SJCRH30 (cell line): ENCODE results near the gene PPARG. TPM values are rescaled to one million over a fixed set of nuclear protein-coding genes. Genes with fewer than 3 reads are reported as not detected.
"Not testable (repeated sequence)": the region's sequence is repeated elsewhere in the genome, so short reads cannot be mapped to it uniquely, and the experiment has no call there.

ENCODE experiments used
- DNase-seq, 2 experiments: peaks; one replicate each; pipeline ENCODE4 v3.0.0-alpha.2; 2015 to 2020
- H3K27ac ChIP-seq: fragments of 250-450 bp; sonication (Bioruptor Pico); 2 replicates; pipeline ENCODE4 v1.5.1; 2020; ENCODE audit warnings: mild to moderate bottlenecking, moderate library complexity
- H3K27me3 ChIP-seq: fragments of 250-450 bp; sonication (Bioruptor Pico); 2 replicates; pipeline ENCODE4 v1.5.1; 2020; ENCODE audit warnings: mild to moderate bottlenecking, moderate library complexity
- H3K36me3 ChIP-seq: fragments of 250-450 bp; sonication (Bioruptor Pico); 2 replicates; pipeline ENCODE4 v1.5.1; 2020; ENCODE audit warnings: mild to moderate bottlenecking, moderate library complexity
- H3K4me1 ChIP-seq: fragments of 250-450 bp; sonication (Bioruptor Pico); 2 replicates; pipeline ENCODE4 v1.5.1; 2020; ENCODE audit warnings: mild to moderate bottlenecking, moderate library complexity
- H3K4me3 ChIP-seq: fragments of 250-450 bp; sonication (Bioruptor Pico); 2 replicates; pipeline ENCODE4 v1.5.1; 2020; ENCODE audit warnings: mild to moderate bottlenecking, moderate library complexity
- H3K9me3 ChIP-seq: fragments of 250-450 bp; sonication (Bioruptor Pico); replicated peaks from 2 replicates; pipeline ENCODE4 v1.5.1; 2020; ENCODE audit warnings: mild to moderate bottlenecking, moderate library complexity
- total RNA-seq: library from RNA; depleted of rRNA; stranded (reverse); fragments of >200 nt; shearing (Covaris generic); gene quantifications from 2 replicates; pipeline ENCODE4 v1.2.3, GENCODE V29; 2014

PPARG gene
- total RNA-seq, 1 experiment from 2014 or later: 0.06 TPM

DNA sequence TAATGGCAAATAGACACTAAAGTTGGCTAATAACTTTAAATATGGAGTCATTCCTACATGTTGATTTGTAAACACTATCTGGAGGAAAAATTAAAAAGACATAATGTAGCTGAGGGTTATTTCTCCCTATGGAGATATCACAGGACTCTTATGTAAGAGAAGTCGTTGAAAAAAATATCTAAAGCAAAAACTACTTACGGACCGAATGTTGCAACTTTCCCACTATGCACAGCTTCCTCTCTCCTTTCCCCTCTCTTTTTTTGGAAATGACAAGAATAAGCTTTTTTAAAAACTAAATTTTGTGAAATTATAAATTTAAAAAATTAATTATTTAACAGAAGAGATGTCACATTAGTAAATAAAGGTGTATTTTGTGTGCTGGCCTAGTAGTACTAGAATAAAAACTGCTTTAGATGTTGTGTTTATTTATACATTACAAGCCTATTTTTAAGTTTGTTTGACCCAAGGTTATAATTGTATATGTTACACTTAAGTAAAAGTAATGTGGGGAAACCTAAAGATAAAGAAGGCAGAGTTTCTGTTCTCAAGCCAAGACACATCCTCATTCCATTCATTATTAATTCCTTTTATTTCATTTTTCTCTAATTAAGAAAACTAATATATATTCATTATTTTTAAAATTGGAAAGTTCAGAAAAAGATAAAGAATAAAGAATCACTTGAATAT lies 20.7 kb upstream of the PPARG start:
- Histone ChIP-seq H3K4me3 (no peak overlapping the region), H3K4me1 (no peaks in the 10 kb centered on the region), H3K9me3 (no peaks in the 10 kb centered on the region), H3K36me3 (no peaks in the 10 kb centered on the region), H3K27me3 (peaks cover 3% of the 10 kb centered on the region), H3K27ac (no peak overlapping the region)
- DNase-seq: no peak

DNA sequence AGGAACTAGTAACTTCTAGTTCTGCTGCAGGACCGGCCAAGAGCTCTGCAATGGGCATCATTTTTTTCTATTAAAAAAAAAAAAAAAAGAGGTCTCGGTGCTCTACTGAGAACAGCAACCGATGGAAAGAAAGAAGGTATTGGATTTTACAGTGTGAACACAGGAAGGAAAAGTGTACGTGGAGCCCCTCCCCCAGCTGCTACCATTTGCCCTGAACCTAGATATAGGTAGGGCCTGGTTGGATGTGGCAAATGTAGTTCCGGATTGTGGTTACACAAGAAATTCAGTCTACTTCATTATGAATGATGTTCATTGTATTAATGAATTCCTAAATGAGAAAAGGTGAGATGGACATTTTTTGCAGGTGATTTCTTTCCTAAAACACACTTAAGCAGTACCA lies 17.9 kb upstream of the PPARG start:
- Histone ChIP-seq H3K36me3 (no peaks in the 10 kb centered on the region), H3K9me3 (no peaks in the 10 kb centered on the region), H3K27ac (no peak overlapping the region), H3K4me3 (no peak overlapping the region), H3K4me1 (no peaks in the 10 kb centered on the region), H3K27me3 (peaks cover 3% of the 10 kb centered on the region)
- no peak for DNase-seq

DNA sequence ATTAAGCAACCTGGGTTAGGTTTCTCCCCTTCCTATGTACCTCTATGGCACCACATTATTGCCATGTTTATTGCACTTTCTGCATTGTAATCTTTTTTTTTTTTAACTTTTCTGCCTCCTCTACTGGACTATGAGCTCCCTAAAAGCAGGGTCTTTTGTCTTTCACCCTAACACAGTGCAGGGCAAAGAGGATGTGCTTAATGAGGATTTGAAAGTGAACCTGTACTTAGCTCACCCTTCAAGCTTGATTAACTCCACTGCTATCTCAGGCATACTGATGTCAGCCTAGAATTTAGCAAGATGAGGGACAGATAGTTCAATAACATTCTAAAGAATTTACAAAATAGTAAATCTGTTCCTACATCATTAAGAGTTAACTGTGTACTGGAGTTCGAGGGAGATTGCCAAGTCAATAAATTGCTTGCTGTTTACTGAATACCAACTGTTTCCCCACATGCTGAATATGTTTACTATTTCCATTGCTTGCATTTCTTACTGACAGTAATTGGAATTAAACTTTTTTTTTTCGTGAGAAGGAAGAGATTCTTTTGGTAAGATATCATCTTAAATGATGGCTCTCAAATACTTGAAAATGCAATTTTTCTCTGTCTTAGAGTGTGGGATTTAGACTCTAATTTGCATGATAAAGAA lies 15.7 kb upstream of the PPARG start:
- Histone ChIP-seq H3K9me3 (no peaks in the 10 kb centered on the region), H3K4me3 (no peak overlapping the region), H3K4me1 (no peaks in the 10 kb centered on the region), H3K27ac (no peak overlapping the region), H3K27me3 (no peaks in the 10 kb centered on the region; the same call in 1 of the 2 replicates), H3K36me3 (no peaks in the 10 kb centered on the region)
- DNase-seq: no peak

DNA sequence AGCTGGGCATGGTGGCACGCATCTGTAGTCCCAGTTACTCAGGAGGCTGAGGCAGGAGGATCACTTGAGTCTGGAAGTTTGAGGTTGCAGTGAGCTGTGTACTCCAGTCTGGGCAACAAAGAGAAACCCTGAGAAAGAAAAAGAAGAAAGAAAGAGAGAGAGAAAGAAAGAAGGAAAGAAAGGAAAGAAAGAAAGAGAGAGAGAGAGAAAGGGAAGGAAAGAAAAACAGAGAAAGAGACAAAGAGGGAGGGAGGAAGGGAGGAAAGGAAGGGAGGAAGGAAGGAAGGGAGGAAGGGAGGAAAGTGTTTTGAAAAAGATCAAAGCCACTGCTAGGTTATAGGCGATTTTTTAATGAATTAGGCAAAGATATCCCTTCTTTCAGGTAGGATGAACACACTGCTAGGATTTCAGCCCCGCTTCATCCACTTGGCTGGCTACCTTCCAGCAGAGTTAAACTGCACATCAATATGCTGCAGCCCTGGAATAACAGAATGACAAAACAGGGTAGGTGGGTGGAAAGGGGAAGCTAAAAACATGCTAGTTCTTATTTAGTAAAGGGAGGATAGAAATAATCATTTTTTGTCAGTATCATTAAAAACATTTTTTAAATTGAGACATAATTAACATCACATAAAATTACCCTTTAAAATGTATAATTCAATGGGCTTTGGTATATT lies 12.8 kb upstream of the PPARG start:
- no peaks in the 10 kb centered on the region for H3K4me1 ChIP-seq
- DNase-seq: no peak
- H3K27ac ChIP-seq: no peak overlapping the region
- H3K36me3 ChIP-seq: no peaks in the 10 kb centered on the region
- H3K27me3 ChIP-seq: no peaks in the 10 kb centered on the region
- no peak overlapping the region for H3K4me3 ChIP-seq
- no peaks in the 10 kb centered on the region for H3K9me3 ChIP-seq

DNA sequence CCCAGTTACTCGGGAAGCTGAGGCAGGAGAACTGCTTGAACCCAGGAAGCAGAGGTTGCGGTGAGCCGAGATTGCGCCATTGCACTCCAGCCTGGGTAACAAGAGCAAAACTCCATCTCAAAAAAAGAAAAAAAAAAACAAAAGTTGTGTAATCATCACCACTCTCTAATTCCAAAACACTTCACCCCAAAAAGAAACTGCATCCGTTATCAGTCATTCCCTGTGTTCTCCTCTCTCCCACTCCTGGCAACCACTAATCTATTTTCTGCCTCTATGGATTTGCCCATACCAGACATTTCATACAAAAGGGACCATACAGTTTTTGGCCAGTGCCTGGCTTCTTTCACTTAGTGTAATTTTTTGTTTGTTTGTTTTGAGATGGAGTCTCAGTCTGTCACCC lies 12.0 kb upstream of the PPARG start:
- not testable (repeated sequence) for H3K9me3 ChIP-seq, H3K27ac ChIP-seq, H3K36me3 ChIP-seq, H3K27me3 ChIP-seq, H3K4me3 ChIP-seq, H3K4me1 ChIP-seq, DNase-seq

DNA sequence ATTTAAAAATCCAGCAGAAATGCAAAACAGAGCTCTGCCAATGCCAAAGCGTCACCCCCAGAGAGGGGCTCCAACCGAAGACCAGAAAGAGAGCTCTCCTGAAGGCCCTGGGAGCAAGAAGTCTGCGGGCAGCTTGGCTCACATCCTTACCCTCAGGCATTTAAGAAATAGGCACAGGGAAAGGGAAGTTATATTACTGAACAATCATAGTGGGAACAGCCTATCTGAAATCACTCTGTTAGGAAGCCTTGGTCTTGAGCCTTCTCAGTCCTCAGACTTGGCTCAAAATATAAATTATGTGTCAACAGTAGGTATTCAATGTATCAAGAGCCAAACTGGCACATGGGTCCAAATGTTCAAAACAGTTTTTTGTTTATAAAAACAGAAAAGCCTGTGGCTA lies 10.3 kb upstream of the PPARG start:
- Histone ChIP-seq H3K27me3 (no peaks in the 10 kb centered on the region), H3K4me1 (no peaks in the 10 kb centered on the region), H3K36me3 (no peaks in the 10 kb centered on the region), H3K27ac (no peak overlapping the region), H3K4me3 (no peak overlapping the region), H3K9me3 (no peaks in the 10 kb centered on the region)
- no peak for DNase-seq

DNA sequence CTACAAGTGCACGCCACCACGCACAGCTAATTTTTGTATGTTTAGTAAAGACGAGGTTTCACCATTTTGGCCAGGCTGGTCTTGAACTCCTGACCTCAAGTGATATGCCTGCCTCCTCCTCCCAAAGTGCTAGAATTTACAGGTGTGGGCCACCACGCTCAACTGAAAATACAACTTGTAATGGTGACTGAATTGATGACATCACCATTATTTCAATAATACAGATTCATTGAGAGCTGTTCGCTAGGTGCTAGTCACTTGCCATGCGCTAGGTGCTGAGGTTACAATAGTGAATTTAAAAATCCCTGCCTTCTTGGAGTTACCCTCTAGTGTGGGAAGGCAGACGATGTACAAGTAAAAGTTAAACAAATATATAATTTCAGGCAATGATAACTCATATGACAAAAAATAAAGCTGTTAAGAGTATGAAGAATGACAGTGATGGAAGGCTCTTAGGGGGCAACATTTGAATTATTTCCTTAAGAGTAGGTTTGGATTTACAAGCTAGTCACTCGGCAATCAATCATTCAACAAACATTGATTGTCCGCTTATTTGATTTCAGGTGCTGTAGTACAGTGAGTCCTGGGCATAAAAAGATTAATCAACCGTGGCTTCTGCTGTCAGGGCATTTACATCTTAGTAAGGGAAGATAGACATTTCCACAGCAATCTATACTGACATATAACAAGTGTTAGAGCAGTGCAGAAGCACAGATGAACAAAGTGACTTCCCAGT lies 9.1 kb upstream of the PPARG start:
- Histone ChIP-seq H3K27ac (no peak overlapping the region), H3K27me3 (no peaks in the 10 kb centered on the region), H3K4me3 (no peak overlapping the region), H3K36me3 (no peaks in the 10 kb centered on the region), H3K4me1 (no peaks in the 10 kb centered on the region), H3K9me3 (no peaks in the 10 kb centered on the region)
- no peak for DNase-seq

DNA sequence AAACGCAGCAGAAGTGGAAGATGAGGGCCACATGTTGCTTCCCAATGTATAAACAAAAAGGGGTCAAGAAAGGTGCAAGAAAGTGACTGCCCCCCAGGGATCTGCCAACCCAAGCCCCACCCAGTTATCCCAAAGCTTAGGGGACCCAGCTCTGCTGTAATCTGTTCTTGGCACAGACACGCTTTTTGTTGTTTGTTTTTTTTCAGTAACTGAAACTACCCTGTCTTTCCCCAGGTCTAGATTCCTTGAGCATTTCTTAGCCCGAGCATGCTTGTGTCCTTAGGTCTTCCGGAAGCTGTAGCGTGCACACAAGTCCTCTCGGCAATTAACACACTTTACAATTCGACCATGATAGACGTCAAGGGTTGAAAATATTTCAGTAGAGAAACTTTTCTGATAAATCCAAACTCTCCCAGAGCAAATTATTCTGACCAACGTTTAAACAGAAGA lies 8.5 kb upstream of the PPARG start:
- Histone ChIP-seq H3K4me1 (no peaks in the 10 kb centered on the region), H3K27me3 (no peaks in the 10 kb centered on the region), H3K4me3 (no peak overlapping the region), H3K9me3 (no peaks in the 10 kb centered on the region), H3K27ac (no peak overlapping the region), H3K36me3 (no peaks in the 10 kb centered on the region)
- no peak for DNase-seq

DNA sequence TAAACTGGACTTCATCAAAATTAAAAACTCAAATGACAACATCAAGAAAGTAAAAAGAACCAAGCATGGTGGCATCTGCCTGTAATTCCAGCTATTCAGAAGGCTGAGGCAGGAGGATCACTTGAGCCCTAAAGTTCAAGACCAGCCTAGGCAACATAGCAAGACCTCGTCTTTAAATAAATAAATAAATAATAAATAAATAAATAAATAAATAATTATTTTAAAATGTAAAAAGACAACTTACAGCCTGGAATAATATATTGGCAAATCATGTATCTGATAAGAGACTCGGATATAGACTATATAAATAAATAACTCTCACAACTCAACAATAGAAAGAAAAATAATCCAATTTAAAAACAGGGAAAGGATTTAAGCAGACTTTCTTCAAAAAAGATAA lies 4.3 kb upstream of the PPARG start:
- no peaks in the 10 kb centered on the region for H3K27me3 ChIP-seq
- H3K9me3 ChIP-seq: no peaks in the 10 kb centered on the region
- DNase-seq: no peak
- H3K4me1 ChIP-seq: no peaks in the 10 kb centered on the region
- no peaks in the 10 kb centered on the region for H3K36me3 ChIP-seq
- H3K4me3 ChIP-seq: no peak overlapping the region
- no peak overlapping the region for H3K27ac ChIP-seq

DNA sequence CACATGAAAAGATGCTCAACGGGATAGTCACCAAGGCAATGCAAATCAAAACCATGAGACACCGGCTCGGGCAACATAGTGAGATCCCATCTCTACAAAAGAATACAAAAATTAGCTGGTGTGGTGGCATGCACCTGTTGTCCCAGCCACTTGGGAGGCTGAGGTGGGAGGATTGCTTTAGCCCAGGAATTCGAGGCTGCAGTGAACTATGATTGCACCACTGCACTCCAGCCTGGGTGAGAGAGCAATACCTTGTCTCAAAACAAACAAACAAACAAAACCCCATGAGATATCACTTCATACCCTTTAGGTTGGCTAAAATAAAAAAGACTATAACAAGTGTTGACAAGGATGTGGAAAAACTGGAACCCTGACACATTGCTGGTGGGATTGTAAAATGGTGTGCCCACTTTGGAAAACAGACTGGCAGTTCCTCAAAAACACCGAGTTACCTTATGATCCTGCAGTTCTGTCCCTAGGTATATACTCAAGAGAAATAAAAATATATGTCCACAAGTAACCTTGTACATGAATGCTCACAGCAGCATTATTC lies 3.8 kb upstream of the PPARG start:
- Histone ChIP-seq H3K9me3 (no peaks in the 10 kb centered on the region), H3K36me3 (no peaks in the 10 kb centered on the region), H3K27me3 (no peaks in the 10 kb centered on the region), H3K4me1 (no peaks in the 10 kb centered on the region), H3K4me3 (no peak overlapping the region), H3K27ac (no peak overlapping the region)
- no peak for DNase-seq

DNA sequence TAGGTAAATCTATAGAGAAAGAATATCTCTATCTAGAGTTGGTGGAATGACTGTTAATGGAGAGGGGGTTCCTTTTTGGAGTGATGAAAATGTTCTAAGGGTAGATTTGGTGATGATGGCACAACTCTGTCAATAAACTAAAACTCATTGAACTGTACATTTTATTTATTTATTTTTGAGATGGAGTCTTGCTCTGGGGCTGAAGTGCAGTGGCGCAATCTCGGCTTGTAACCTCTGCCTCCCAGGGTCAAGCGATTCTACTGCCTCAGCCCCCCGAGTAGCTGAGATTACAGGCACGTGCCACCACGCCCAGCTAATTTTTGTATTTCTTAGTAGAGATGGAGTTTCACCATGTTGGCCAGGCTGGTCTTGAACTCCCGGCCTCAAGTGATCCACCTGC lies 3.1 kb upstream of the PPARG start:
- not testable (repeated sequence) for H3K4me1 ChIP-seq, H3K36me3 ChIP-seq, DNase-seq, H3K4me3 ChIP-seq, H3K9me3 ChIP-seq, H3K27ac ChIP-seq, H3K27me3 ChIP-seq

DNA sequence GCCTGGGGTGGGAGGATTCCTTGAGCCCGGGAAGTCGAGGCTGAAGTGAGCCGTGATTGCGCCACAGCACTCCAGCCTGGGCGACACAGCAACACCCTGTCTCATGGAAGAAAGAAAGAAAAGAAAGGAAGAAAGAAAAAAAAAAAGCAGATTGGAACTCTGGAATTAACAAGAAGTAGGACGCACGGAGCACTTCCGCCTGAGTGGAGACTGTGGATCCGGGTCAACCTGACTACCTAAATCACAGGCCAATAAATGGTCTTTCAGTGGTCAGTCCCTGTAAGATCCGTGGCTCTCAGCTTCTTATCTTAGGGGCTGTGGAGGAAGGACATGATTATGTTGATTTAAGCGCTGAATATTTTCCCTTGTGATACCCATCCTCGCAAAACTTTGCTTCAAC lies 2.4 kb upstream of the PPARG start:
- no peak for DNase-seq
- Histone ChIP-seq H3K27ac (no peak overlapping the region), H3K4me1 (no peaks in the 10 kb centered on the region), H3K4me3 (no peak overlapping the region), H3K36me3 (no peaks in the 10 kb centered on the region), H3K9me3 (no peaks in the 10 kb centered on the region), H3K27me3 (no peaks in the 10 kb centered on the region)

DNA sequence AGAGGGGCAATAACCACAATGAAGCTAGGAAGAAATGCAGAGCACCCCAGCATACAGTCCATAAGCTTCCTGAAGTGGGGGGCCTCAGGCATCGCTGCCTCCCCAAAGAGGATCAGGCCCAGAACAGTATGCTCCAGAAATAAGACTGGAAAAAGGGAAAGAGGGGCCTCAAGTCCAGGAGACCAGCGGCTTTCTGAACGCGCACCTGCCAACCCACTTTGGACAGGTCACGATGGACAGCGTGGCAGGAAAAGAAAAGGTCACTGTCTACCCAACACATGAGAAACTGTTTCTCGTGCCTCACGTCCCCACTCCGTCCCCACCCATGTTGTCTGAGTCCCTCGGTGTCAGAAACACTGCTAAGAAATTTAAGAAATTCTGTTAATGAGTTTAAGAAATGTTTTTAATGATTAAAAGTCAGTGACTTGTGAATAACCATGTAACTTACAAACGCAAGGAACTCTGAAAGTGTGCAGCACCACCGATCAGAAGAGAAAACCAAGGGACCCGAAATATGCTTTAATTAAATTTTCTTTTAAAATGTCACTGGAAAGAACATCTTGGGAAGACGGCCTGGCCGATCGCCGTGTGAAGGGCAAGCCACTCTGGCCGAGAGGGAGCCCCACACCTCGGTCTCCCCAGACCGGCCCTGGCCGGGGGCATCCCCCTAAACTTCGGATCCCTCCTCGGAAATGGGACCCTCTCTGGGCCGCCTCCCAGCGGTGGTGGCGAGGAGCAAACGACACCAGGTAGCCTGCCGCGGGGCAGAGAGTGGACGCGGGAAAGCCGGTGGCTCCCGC lies 1.7 kb upstream of the PPARG start:
- Histone ChIP-seq H3K9me3 (no peaks in the 10 kb centered on the region), H3K27me3 (no peaks in the 10 kb centered on the region), H3K36me3 (no peaks in the 10 kb centered on the region), H3K27ac (no peak overlapping the region), H3K4me1 (no peaks in the 10 kb centered on the region), H3K4me3 (no peak overlapping the region)
- no peak for DNase-seq

DNA sequence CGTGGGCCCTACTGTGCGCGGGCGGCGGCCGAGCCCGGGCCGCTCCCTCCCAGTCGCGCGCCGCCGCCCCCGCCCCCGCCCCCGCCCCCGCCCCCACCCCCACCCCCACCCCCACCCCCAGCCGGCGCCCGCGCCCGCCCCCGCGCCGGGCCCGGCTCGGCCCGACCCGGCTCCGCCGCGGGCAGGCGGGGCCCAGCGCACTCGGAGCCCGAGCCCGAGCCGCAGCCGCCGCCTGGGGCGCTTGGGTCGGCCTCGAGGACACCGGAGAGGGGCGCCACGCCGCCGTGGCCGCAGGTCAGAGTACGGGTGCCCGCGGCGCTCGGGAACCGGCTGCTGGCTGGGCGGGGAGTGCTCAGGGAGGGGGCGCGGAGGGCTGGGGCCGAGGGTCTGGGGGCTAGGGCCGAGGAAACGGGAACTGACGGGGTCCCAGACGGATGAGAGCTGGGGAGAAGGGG lies 1.1 kb upstream of the PPARG start:
- Histone ChIP-seq H3K27me3 (no peaks in the 10 kb centered on the region), H3K4me3 (no peak overlapping the region), H3K9me3 (no peaks in the 10 kb centered on the region), H3K36me3 (no peaks in the 10 kb centered on the region), H3K4me1 (no peaks in the 10 kb centered on the region), H3K27ac (no peak overlapping the region)
- no peak for DNase-seq
